Small intestine (tissue), 7 donors: ENCODE data around the gene ZAR1L. TPM values are rescaled to one million over a fixed set of nuclear protein-coding genes. Genes with fewer than 3 reads are reported as not detected.

Source experiments
- DNase-seq, 2 donors: peaks; one replicate each; pipeline versions ENCODE4 v3.0.0 to v3.0.0-alpha.2; 2013
- FAIRE-seq: peaks from 2 replicates; lab custom pipeline; 2012; peaks lifted over from hg19 to GRCh38; lab: Jason Lieb, UNC
- H3K27ac ChIP-seq, 3 donors: one replicate each; pipeline ENCODE4 v1.5.1; 2013; ENCODE audit warnings: low read length in 2 of 3, mild to moderate bottlenecking in 2 of 3, control low read depth in 1 of 3, inconsistent platforms in 1 of 3, low read depth in 1 of 3, moderate library complexity in 1 of 3
- H3K27me3 ChIP-seq, 3 donors: one replicate each; pipeline ENCODE4 v1.6.1; 2013; ENCODE audit warnings: low read length in 3 of 3, inconsistent platforms in 1 of 3; ENCODE audit not compliant: control insufficient read depth in 3 of 3, insufficient read depth in 3 of 3
- H3K36me3 ChIP-seq, 3 donors: one replicate each; pipeline ENCODE4 v1.6.1; 2013; ENCODE audit warnings: low read length in 3 of 3, inconsistent platforms in 1 of 3, low read depth in 1 of 3, mild to moderate bottlenecking in 1 of 3, moderate library complexity in 1 of 3; ENCODE audit not compliant: control insufficient read depth in 3 of 3, insufficient read depth in 2 of 3
- H3K4me1 ChIP-seq, 3 donors: one replicate each; pipeline ENCODE4 v1.6.1; 2013; ENCODE audit warnings: low read length in 2 of 3, inconsistent platforms in 1 of 3, low read depth in 1 of 3, mild to moderate bottlenecking in 1 of 3, moderate library complexity in 1 of 3; ENCODE audit not compliant: control insufficient read depth in 3 of 3, insufficient read depth in 2 of 3
- H3K4me3 ChIP-seq, 3 donors: one replicate each; pipeline ENCODE4 v1.5.1; 2013; ENCODE audit warnings: low read length in 3 of 3, control low read depth in 1 of 3, inconsistent platforms in 1 of 3, low read depth in 1 of 3, mild to moderate bottlenecking in 1 of 3, moderate library complexity in 1 of 3
- H3K9me3 ChIP-seq, 2 donors: one replicate each; pipeline ENCODE4 v1.6.1; 2013; ENCODE audit warnings: low read depth in 1 of 2, low read length in 1 of 2; ENCODE audit not compliant: control insufficient read depth in 2 of 2, insufficient read depth in 1 of 2
- WGBS, 3 donors: extraction: QIAGEN DNeasy Blood & Tissue Kit; methylation state at CpG; one replicate each; pipeline ENCODE4 v1.1.7; 2013; 5-methylcytosine and 5-hydroxymethylcytosine counted together
- polyA plus RNA-seq, 4 donors: library from polyadenylated mRNA; stranded (reverse) in 3 of 4; unstranded in 1 of 4; fragments of 200-250 nt in 3 of 4; fragments of 120-200 nt in 1 of 4; gene quantifications; one replicate each; pipeline versions ENCODE4 v1.2.1 to v1.2.3, GENCODE V29; 2013
- donor health status: healthy with polysubstance abuse.
- donor health status: control.
- donor health status: control.
- donor health status: Bipolar disorder and iron deficiency.
- donor health status: healthy.

ZAR1L gene
- polyA plus RNA-seq, 4 donors, result not detected

DNA sequence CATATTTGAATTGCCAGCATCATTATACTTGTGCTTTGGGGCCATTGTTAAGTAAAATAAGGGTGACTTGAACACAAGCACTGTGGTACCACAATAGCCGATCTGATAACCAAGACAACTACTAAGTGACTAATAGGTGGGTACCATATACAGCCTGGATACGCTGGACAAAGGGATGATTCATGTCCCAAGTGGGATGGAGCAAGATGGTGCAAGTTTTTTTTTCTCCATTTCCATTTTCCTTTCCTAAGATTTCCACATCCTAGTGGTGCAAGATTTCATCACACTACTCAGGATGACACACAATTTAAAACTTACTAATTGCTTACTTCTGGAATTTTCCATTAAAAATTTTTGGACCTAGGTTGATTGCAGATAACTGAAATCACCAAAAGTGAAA is 15.3 kb upstream of the ZAR1L start:
- H3K27ac ChIP-seq, result no peak overlapping the region
- no peaks in the 10 kb centered on the region for H3K27me3 ChIP-seq
- DNase-seq (no peak), FAIRE-seq (no peak)
- no peaks in the 10 kb centered on the region for H3K4me1 ChIP-seq
- H3K9me3 ChIP-seq, result no peaks in the 10 kb centered on the region
- 94 to 97% (median 96%) methylated on average over 2 of the region's 2 CpGs for WGBS, 3 donors
- H3K4me3 ChIP-seq, result no peak overlapping the region
- H3K36me3 ChIP-seq, result no peaks in the 10 kb centered on the region

DNA sequence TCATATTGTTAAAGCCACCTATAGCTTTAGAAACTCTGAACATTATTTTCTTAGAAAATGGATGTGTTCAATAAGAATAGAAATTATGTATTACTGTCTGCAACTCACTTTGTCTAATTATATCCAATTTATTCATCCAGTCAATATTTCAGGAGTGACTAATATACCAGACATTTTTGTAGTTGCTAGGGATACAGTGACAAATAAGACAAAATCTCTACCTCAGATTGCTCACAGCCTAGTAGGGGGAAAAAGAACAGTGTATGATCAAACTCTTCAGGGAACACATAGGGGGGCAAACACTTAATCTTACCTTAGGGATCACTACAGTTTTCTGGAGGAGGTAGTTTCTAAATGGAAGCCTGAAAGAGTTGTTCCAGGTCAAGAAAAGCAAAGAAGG is 8.7 kb upstream of the ZAR1L start:
- no peak for DNase-seq
- Histone ChIP-seq H3K27me3 (no peaks in the 10 kb centered on the region), H3K36me3 (no peaks in the 10 kb centered on the region), H3K27ac (no peak overlapping the region), H3K4me3 (no peak overlapping the region), H3K4me1 (no peaks in the 10 kb centered on the region), H3K9me3 (no peaks in the 10 kb centered on the region)
- FAIRE-seq, result no peak

- H3K4me3 ChIP-seq, result no peak overlapping the region
- DNase-seq (no peak), FAIRE-seq (no peak)
- no peaks in the 10 kb centered on the region for H3K9me3 ChIP-seq
- no peaks in the 10 kb centered on the region for H3K36me3 ChIP-seq
- no peaks in the 10 kb centered on the region for H3K27me3 ChIP-seq
- WGBS, 3 donors, result 72 to 80% (median 77%) methylated on average over 4 of the region's 4 CpGs
- H3K27ac ChIP-seq, result no peak overlapping the region
- no peaks in the 10 kb centered on the region for H3K4me1 ChIP-seq
Measured at GRCh38 chr13:32320528-32320927, 5.4 kb upstream of the ZAR1L start.

DNA sequence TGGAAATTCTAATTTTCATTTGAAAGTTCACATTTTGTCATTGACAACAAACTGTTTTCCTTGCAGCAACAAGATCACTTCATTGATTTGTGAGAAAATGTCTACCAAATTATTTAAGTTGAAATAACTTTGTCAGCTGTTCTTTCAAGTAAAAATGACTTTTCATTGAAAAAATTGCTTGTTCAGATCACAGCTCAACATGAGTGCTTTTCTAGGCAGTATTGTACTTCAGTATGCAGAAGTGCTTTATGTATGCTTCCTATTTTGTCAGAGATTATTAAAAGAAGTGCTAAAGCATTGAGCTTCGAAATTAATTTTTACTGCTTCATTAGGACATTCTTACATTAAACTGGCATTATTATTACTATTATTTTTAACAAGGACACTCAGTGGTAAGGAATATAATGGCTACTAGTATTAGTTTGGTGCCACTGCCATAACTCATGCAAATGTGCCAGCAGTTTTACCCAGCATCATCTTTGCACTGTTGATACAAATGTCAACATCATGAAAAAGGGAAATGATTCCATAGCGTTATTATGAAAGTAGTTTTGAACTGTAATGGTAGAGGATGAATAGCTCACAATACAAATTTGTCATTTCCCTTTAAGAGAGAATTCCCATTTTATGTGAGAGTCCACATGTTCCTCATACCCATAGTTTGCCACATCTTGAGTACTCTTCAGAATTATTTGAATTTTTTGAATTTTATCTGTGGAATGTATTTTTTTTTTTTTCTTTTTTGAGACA is 2.7 kb upstream of the ZAR1L start:
- WGBS, 3 donors, result 90 to 93% (median 91%) methylated on average over 2 of the region's 2 CpGs
- Histone ChIP-seq H3K4me3 (no peak overlapping the region), H3K36me3 (no peaks in the 10 kb centered on the region), H3K4me1 (peaks cover 0 to 3% (median 0%) of the 10 kb centered on the region in 3 donors), H3K27me3 (no peaks in the 10 kb centered on the region), H3K27ac (no peak overlapping the region), H3K9me3 (no peaks in the 10 kb centered on the region)
- no peak for DNase-seq
- no peak for FAIRE-seq

DNA sequence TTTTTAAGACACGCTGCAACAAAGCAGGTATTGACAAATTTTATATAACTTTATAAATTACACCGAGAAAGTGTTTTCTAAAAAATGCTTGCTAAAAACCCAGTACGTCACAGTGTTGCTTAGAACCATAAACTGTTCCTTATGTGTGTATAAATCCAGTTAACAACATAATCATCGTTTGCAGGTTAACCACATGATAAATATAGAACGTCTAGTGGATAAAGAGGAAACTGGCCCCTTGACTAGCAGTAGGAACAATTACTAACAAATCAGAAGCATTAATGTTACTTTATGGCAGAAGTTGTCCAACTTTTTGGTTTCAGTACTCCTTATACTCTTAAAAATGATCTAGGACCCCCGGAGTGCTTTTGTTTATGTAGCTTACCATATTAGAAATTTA is 1.3 kb upstream of the ZAR1L start:
- Histone ChIP-seq H3K27me3 (no peaks in the 10 kb centered on the region), H3K9me3 (no peaks in the 10 kb centered on the region), H3K4me3 (peak overlapping the region in 1 of 3 donors; percentile 72), H3K4me1 (peaks cover 0 to 3% (median 0%) of the 10 kb centered on the region in 3 donors), H3K36me3 (no peaks in the 10 kb centered on the region), H3K27ac (peak overlapping the region in 1 of 3 donors; percentile 81)
- FAIRE-seq (no peak), DNase-seq (no peak)
- 52 to 61% (median 58%) methylated on average over 6 of the region's 6 CpGs for WGBS, 3 donors

- H3K36me3 ChIP-seq, result no peaks in the 10 kb centered on the region
- no peaks in the 10 kb centered on the region for H3K9me3 ChIP-seq
- WGBS, 3 donors, result 0 to 1% (median 0%) methylated on average over 13 of the region's 13 CpGs
- peak overlapping the region in 2 of 3 donors; percentile 81 to 99 for H3K27ac ChIP-seq
- DNase-seq, result no peak
- H3K27me3 ChIP-seq, result no peaks in the 10 kb centered on the region
- peaks cover 0 to 3% (median 0%) of the 10 kb centered on the region in 3 donors for H3K4me1 ChIP-seq
- H3K4me3 ChIP-seq, result peak overlapping the region; percentile 72 to 93 (median 83)
- no peak for FAIRE-seq
Measured at GRCh38 chr13:32316028-32316339, 821 bp upstream of the ZAR1L start.

- peaks cover 0 to 3% (median 0%) of the 10 kb centered on the region in 3 donors for H3K4me1 ChIP-seq
- DNase-seq, result peak in 1 of 2 donors; percentile 31
- no peaks in the 10 kb centered on the region for H3K36me3 ChIP-seq
- FAIRE-seq, result no peak
- H3K4me3 ChIP-seq, result peak overlapping the region; percentile 24 to 93 (median 72)
- no peaks in the 10 kb centered on the region for H3K27me3 ChIP-seq
- 74 to 82% (median 80%) methylated on average over 32 of the region's 32 CpGs for WGBS, 3 donors
- peak overlapping the region; percentile 81 to 99 (median 95) for H3K27ac ChIP-seq
- H3K9me3 ChIP-seq, result no peaks in the 10 kb centered on the region
Measured at GRCh38 chr13:32314271-32315237, 609 bp downstream of the ZAR1L start.

DNA sequence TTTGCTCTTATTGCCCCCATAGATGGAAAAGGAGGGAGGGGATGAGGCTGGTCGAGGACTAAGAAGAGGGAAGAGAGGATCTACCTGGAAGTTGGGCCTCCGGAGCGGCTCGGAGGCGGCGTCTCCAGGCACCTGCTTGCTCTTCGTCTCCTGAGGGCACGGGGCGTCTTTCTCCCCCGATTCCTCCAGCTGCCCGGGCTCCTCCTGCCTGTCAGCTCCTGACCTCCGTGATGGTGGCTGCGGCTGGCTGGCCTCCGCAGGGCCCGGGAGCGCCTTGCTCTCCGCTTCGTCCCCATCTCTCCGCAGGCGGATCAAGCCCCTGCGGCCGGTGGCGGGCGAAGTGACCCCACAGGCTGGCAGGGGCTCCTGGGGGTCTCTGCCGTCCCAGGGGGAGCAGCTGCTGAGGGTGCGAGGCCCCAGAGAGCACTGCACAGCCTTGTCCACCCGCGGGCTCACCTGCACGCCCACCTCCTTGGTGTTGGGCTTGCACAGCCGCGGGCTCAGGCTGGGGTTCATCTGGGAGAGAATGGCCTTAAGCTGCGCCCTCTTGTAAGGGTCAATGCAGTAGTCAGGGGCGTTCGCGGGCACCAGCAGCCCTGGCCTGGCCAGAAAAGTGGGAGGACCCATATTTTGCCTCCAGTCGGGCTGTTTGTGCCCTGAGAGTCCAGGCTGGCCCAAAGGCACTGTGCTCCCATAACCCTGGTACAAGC is 3.8 kb downstream of the ZAR1L start:
- FAIRE-seq, result no peak
- 91 to 97% (median 92%) methylated on average over 35 to 36 of the region's 36 CpGs for WGBS, 3 donors
- H3K4me3 ChIP-seq, result no peak overlapping the region
- no peaks in the 10 kb centered on the region for H3K9me3 ChIP-seq
- no peak for DNase-seq
- no peak overlapping the region for H3K27ac ChIP-seq
- H3K27me3 ChIP-seq, result no peaks in the 10 kb centered on the region
- H3K36me3 ChIP-seq, result no peaks in the 10 kb centered on the region
- peaks cover 0 to 3% (median 0%) of the 10 kb centered on the region in 3 donors for H3K4me1 ChIP-seq
